SK-N-SH treated with all-trans-retinoic acid at 6 μM for 48 hours (cell line): ENCODE data around the gene NPLOC4.

Source experiments
- CREB5 ChIP-seq: fragments of 250-450 bp; sonication (Bioruptor Pico); IDR thresholded peaks from 2 replicates; pipeline ENCODE4 v1.5.1; 2020; ENCODE audit warnings: low read depth, mild to moderate bottlenecking, moderate library complexity
- ESRRG ChIP-seq: fragments of 250-450 bp; sonication (Bioruptor Pico); IDR thresholded peaks from 2 replicates; pipeline ENCODE4 v1.6.1; 2021; ENCODE audit warnings: mild to moderate bottlenecking
- GLIS3 ChIP-seq: fragments of 250-450 bp; sonication (Bioruptor Pico); IDR thresholded peaks from 2 replicates; pipeline ENCODE4 v1.5.0; 2020; ENCODE audit warnings: mild to moderate bottlenecking, moderate library complexity

GRCh38 chr17:81574643-81574956, 62.3 kb downstream of the NPLOC4 start:
- no peak for TF ChIP-seq CREB5 (CRISPR knock-in tag)
- TF ChIP-seq ESRRG: no peak
- no peak for TF ChIP-seq GLIS3 (CRISPR knock-in tag)
